Right forelimb (tissue), 1 donor: Measurements from ENCODE around the gene MAD1L1.
"Not testable (repeated sequence)": the region's sequence is repeated elsewhere in the genome, so short reads cannot be mapped to it uniquely, and the experiment has no call there.

ENCODE experiments used
- DNase-seq: peaks from one replicate; pipeline ENCODE4 v3.0.0-alpha.2; 2018

The MAD1L1 gene

DNA sequence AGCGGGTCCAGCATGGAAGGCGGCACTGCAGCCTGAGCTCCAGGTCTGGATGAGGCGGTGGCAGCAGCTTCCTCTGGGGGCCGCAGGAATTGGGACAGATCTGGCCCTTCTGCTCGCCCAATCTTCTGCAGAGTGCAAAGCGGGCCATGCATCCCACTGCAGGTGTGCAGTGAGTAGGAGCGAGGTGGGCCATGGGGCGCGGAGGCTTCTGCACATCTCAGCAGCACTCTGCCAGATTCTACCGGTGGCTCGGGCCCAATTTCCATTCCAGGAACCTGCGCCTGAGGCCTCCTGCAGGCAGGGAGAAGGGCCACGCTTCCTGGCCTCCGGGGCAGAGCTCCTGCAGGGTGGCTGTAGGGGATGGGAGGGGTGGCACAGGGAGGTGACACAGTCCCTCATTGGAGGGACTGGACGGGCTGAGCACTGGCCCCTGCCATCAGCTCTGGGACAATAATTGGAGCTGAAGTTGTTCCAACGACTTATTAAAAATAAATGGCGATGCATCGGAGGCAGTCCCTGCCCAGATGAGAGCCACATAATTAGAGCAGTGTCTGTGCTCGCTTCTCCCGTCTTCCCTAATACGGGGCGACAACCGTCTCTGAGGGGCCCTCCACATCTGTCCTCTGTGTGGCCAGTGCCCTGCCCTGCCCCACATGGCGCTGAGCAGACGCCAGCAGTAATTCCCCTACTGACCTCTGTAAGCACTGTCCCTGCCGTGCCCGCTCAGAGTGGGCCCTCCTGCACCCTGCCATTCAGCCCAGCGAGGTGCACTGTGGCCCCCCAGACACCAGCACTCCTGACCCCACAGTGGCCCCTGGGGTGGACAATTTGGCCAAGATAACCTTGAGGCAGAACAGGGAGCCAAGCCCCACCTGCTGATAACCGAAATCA, 365.1 kb downstream of the MAD1L1 start:
- DNase-seq, result no peak

DNA sequence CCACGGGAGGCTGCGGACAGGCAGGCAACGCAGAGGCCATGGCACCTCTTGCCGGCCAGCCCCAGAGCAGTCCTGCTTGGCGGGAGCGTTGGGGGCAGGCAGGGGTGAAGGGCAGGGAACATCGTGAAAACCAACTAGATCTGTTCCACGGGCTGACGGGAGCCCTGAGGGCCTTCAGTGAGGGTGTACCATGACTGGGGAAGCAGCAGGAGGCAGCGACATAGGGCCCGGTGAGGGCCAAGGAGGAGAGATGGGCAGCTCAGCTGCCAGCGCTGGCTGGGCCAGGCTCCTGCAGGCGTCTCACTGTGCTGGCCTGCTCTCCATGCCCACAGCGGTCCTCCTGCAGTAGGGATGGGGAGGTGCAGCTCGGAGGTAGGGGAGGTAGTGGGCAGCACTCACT, 366.1 kb downstream of the MAD1L1 start:
- DNase-seq, result no peak

DNA sequence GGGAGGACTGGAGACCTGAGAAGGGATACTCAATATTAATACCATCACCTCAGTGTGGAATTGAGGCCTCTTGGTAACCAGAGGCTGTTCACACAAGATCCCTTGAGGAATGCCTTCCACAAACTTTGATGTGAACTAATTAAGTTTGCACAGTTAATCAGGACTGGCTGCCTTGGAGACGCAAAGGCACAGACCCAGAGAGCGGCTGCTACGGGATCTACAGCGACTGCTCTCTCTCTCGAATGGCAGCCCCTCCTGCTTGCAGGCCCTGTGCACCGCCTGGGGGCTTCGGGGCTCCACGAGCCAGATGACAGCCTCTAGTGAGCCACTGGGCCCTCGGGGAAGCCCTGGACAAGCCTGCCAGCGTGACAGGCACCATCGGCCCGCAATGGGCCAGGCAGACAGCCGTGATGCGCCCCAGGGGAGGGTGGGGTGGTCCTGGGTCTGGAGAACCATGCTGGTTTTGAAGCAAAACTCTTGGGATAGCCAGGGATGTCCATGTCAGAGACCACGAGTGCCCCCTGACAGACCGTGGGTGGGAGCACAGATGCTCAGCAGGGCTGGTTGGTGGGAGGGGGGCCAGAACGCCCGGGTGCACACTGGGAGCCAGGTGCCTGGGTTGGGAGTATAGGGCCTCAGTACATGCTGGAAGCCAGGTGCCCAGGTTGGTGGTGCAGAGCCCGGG, 367.0 kb downstream of the MAD1L1 start:
- DNase-seq, result no peak

DNA sequence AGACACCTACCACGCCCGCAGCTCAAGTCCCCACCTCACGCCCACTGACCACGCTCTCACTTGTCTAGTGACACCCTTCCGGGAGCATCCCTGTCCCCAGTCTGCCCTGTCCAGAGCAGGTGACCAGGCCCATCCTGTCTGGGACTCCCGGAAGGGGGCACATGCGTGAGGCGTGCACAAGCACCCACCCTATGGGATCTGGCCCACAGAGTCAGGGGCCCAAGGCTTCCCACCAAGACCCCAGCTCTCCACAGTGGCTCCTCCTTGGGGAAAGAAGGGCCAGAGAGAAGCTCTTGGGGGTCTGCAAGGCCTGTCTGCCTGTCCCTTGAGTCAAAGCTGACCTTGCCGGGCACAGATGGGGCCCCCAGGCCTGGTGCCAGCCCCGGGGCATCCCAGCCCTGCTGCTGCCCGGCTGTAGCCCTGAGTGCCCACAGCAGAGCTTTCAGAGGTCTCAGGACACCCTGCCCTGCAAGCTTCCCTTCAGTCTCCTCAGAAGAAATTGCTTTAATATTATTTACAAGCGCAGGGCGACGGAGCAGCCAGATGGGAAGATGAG, 367.7 kb downstream of the MAD1L1 start:
- DNase-seq, result no peak

- DNase-seq, result no peak
Observed at GRCh38 chr7:1864161-1864940, 368.4 kb downstream of the MAD1L1 start.

DNA sequence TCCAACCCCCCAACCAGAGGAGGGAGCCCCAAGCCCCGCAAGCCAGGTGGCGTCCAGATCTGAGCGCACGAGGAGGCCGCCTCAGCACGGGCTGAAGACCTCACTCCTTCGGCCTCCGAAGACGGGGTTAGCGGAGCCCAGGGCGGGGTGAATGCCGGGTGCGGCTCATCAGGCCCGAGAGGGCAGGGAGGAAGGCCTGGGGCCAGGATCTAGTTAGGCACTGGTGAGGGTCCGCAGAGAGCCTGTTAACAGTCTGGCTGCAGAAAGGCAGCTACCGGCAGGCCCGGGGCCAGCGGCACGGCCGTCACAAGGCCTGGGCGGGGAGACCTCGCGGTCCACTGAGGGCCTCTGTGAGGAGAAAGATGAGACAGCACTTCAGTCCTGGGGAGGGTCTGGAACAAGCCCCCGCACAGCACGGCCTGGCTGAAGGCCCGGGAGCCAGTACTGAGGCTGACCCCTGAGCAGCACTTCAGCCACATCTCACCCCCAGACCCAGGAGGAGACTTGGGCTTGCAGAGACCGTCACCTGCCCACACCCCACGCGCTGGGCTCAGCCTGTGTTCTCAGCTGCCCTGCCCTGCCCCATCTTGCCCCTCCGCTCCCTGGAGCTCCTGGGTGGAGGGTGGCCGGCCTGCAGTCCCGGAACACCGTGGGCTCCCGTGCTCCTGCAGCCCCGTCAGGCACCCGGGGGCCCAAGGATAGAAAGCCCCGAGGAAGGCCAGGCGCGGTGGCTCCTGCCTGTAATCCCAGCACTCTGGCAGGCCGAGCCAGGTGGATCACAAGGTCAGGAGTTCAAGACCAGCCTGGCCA, 369.4 kb downstream of the MAD1L1 start:
- DNase-seq, result no peak

DNA sequence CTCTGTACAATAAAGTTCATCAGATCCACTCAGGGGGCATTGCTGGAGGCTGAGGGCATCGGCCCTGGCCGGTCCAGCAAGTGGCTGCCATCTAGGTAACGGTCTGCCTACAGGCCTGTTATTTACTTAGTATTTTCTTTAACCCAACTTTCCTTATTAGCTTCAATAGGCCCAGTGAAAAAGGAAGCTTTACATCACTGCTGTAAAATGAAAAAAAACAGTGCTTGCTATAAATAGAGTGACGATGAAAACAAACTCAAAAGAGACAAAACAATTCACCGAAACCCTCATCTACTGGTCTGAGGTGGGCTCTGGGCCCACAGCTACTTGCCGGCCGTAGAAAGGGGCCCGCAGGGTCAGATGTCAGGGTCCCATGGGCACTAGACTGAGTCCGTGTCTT, 370.2 kb downstream of the MAD1L1 start:
- no peak for DNase-seq

DNA sequence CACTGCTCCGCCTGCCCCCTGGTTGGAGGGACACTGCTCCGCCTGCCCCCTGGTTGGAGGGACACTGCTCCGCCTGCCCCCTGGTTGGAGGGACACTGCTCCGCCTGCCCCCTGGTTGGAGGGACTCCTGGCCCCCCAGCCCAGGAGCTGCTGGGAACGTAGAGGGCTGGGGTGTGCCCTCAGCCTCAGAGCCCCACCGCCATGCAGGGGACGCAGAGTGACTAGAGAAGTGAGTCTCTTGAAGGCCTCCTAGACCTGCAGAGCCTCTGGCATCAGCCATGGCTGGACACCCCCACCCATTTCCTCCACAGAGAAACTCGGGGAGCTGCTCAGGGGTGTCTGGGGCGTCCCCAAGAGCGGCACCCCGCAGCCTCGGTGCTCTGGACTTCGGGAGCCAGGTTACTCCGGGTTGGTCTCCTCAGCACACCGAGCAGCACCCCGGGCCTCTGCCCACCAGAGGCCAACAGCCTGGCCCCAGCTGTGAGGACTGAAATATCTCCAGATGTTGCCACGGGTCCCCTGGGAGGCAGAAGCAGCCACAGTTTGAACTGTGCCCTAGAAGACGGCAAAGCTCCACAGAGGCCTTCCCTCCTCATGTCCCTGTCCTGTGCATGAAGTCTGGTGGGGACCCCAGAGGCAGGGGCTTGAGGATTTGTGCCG, 370.8 kb downstream of the MAD1L1 start:
- DNase-seq, result no peak

DNA sequence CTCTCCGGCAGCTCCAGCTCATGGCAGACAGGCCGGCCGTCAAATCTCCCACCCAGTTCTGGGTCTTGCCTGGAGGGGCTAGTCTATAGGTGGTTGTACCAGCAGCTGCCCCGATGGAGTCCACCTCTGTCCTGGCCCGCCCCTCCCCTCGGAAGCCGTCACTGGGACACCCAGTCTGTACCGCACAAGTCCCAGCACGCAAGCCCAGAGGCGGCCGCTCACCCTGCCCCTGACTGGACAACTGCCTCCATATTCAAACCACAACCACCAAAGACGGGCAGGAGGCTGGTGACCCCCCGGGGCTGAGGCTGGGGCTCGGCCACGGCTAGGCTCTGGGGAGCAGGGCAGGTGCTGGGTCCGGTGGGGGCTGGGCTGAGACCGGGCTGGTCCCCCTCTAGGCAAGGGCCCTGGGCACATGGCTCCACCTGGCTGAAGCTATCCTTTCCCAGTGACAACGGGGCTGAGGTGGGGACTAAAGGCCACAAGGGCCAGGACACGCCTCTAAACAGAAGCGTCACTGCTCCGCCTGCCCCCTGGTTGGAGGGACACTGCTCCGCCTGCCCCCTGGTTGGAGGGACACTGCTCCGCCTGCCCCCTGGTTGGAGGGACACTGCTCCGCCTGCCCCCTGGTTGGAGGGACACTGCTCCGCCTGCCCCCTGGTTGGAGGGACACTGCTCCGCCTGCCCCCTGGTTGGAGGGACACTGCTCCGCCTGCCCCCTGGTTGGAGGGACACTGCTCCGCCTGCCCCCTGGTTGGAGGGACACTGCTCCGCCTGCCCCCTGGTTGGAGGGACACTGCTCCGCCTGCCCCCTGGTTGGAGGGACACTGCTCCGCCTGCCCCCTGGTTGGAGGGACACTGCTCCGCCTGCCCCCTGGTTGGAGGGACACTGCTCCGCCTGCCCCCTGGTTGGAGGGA, 371.6 kb downstream of the MAD1L1 start:
- DNase-seq, result not testable (repeated sequence)

GRCh38 chr7:1859266-1860035, 373.3 kb downstream of the MAD1L1 start:
- DNase-seq, result no peak

- no peak for DNase-seq
Observed at GRCh38 chr7:1858435-1859265, 374.1 kb downstream of the MAD1L1 start.

DNA sequence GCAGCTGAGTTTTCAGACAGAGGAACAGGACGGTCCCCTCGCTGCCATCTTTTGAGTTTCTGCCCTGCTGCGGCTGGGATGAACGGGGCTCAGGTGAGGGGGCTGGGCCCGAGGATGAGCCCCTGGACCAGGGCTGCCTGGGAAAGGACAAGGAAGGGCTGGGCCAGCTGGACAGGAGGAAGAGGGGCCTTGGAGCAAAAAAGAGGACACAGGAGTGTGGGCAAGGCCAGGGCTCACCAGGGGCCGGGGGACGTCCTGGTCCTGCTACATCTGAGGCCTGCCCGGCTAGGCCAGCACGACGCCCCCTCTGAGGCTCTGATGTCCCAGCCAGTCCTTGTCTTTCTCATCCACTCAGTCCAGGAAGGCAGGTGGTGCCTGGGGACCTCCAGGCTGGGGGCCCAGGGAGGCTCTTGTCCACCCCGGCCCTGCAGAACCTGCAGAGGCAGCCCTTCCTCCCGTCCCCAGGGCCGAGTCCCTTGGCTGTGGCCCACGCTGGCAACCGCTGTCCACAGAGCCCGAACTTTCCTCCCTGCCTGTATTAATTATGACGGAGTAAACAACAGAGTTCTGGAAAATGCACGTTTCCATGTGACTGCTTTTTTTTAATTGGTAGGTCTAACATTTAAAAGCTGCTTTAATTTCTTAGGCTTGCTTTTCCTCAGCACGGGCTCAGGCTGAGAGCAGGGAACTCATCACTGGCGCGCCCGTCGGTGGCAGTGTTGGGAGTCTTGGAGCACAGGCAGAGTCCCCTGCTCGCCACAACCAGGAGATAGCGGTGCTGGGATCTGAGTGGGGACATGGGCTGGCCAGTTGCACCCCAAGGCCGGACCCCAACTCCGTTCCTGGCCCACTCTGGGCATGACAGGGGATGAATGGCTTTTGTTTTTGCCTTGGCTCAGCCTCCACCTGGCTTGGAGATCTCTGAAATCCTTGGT, 375.0 kb downstream of the MAD1L1 start:
- DNase-seq, result peak; percentile 37

DNA sequence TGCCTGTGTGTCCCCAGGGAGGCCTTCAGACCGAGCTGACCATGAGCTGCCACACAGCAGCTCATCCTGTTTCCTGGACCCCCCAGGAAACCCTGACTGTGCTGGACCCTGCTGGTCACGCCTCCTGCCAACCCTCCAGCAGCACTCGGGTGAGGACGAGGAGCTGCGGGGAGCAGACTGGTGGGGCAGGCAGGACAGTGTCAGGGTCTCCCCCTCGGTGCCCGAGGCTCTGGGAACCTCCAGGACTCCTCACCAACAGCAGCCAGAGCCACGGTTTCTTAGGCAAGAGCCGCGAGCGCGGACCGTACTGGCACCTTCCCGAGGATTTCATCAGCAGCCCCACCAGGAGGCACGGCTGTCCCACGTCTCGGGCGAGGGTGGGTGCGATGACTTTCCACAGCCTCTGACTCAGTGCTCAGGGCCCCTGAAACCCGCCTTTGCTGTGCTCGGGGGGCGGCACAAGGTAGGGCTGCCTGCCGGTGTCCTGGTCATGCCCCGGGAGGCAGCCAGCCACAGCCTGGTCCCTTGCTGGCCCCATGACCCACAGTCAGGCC, 375.8 kb downstream of the MAD1L1 start:
- DNase-seq, result peak; percentile 27

- no peak for DNase-seq
Observed at GRCh38 chr7:1856161-1856887, 376.4 kb downstream of the MAD1L1 start.

DNA sequence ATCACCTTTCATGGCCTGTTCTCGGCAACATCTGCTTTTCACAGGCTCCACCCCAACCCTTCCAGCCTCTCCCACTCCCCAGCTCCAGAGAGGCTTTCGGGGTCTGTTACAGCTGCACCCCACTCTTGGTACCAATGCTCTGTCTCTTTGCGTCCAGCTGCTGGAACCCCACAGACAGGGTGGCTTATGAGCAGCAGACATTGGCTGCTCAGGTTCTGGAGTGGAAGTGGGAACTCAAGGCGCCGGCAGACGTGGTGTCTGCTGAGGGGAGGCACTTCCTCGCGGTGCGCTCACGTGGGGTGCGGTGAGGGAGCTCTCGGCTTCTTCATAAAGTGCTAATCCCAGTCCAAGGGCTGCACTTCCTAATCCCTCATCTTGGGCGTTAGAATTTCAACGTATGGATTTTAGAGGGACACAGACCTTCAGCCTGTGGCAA, 377.0 kb downstream of the MAD1L1 start:
- DNase-seq, result no peak
